GM19455 (cell line): ENCODE measurements around the gene MRPL18.
"Not testable (repeated sequence)": the region's sequence is repeated elsewhere in the genome, so short reads cannot be mapped to it uniquely, and the experiment has no call there.

ENCODE experiments used
- ATAC-seq: cut with Tn5 transposase; IDR thresholded peaks from one replicate; pipeline ENCODE4 v1.9.1; 2021; ENCODE audit not compliant: unreplicated experiment

Gene MRPL18

GRCh38 chr6:159815410-159815809 lies 25.1 kb downstream of the MRPL18 start:
- no peak for ATAC-seq

GRCh38 chr6:159816775-159817174 lies 26.5 kb downstream of the MRPL18 start:
- not testable (repeated sequence) for ATAC-seq

- no peak for ATAC-seq
Observed at GRCh38 chr6:159817951-159818739, 27.9 kb downstream of the MRPL18 start.

GRCh38 chr6:159819098-159819497 lies 28.8 kb downstream of the MRPL18 start:
- ATAC-seq, result no peak

GRCh38 chr6:159819932-159820640 lies 29.8 kb downstream of the MRPL18 start:
- no peak for ATAC-seq

GRCh38 chr6:159821122-159821521 lies 30.9 kb downstream of the MRPL18 start:
- ATAC-seq, result no peak

GRCh38 chr6:159821726-159822125 lies 31.5 kb downstream of the MRPL18 start:
- ATAC-seq, result no peak

- no peak for ATAC-seq
Observed at GRCh38 chr6:159823953-159824352, 33.7 kb downstream of the MRPL18 start.

- not testable (repeated sequence) for ATAC-seq
Observed at GRCh38 chr6:159824690-159825089, 34.4 kb downstream of the MRPL18 start.

GRCh38 chr6:159826004-159826403 lies 35.7 kb downstream of the MRPL18 start:
- no peak for ATAC-seq

GRCh38 chr6:159826968-159827647 lies 36.8 kb downstream of the MRPL18 start:
- ATAC-seq, result no peak

- ATAC-seq, result no peak
Observed at GRCh38 chr6:159828074-159828473, 37.8 kb downstream of the MRPL18 start.

GRCh38 chr6:159829526-159829925 lies 39.3 kb downstream of the MRPL18 start:
- ATAC-seq, result no peak

- ATAC-seq, result no peak
Observed at GRCh38 chr6:159830501-159831372, 40.5 kb downstream of the MRPL18 start.

GRCh38 chr6:159831373-159831679 lies 41.1 kb downstream of the MRPL18 start:
- ATAC-seq, result no peak

- no peak for ATAC-seq
Observed at GRCh38 chr6:159832946-159833345, 42.7 kb downstream of the MRPL18 start.

GRCh38 chr6:159833556-159833955 lies 43.3 kb downstream of the MRPL18 start:
- no peak for ATAC-seq

- ATAC-seq, result no peak
Observed at GRCh38 chr6:159833997-159834603, 43.8 kb downstream of the MRPL18 start.

GRCh38 chr6:159836718-159837490 lies 46.6 kb downstream of the MRPL18 start:
- ATAC-seq, result no peak

GRCh38 chr6:159837511-159837910 lies 47.2 kb downstream of the MRPL18 start:
- no peak for ATAC-seq
